ENCODE data around the gene CD300H.

DNA sequence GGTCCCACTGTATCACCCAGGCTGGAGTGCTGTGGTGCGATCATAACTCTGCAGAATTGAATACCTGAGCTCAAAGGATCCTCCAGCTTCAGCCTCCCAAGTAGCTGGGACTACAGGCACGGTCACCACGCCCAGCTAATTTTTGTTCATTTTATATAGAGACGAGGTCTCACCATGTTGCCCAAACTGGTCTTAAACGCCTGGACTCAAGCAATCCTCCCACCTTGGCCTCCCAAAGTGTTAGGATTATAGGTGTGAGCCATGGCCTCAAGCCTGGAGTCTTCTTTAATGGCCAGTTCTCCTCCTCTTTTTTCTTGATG lies 36.5 kb downstream of the CD300H start:
- TF ChIP-seq, protein P1, sequence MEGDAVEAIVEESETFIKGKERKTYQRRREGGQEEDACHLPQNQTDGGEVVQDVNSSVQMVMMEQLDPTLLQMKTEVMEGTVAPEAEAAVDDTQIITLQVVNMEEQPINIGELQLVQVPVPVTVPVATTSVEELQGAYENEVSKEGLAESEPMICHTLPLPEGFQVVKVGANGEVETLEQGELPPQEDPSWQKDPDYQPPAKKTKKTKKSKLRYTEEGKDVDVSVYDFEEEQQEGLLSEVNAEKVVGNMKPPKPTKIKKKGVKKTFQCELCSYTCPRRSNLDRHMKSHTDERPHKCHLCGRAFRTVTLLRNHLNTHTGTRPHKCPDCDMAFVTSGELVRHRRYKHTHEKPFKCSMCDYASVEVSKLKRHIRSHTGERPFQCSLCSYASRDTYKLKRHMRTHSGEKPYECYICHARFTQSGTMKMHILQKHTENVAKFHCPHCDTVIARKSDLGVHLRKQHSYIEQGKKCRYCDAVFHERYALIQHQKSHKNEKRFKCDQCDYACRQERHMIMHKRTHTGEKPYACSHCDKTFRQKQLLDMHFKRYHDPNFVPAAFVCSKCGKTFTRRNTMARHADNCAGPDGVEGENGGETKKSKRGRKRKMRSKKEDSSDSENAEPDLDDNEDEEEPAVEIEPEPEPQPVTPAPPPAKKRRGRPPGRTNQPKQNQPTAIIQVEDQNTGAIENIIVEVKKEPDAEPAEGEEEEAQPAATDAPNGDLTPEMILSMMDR (IDR thresholded peaks at IDR 0.05) = no peak
- no peak for TF ChIP-seq EZH2 (IDR thresholded peaks at IDR 0.05)

Data from neural progenitor cell (in vitro differentiated cells).